Stimulated activated CD8-positive, alpha-beta memory T cell treated with anti-CD3 and anti-CD28 coated beads, Interleukin-7, amount 100 ng/mL, for 1 hour (primary cell): ENCODE results near the gene PDRG1.

Experiments used
- DNase-seq, 2 donors: peaks; one replicate each; pipeline ENCODE4 v3.0.0-alpha.2; 2020; ENCODE audit warnings: low read depth in 2 of 2

Gene PDRG1

GRCh38 chr20:31907046-31907445, 44.8 kb downstream of the PDRG1 start:
- no peak for DNase-seq

DNA sequence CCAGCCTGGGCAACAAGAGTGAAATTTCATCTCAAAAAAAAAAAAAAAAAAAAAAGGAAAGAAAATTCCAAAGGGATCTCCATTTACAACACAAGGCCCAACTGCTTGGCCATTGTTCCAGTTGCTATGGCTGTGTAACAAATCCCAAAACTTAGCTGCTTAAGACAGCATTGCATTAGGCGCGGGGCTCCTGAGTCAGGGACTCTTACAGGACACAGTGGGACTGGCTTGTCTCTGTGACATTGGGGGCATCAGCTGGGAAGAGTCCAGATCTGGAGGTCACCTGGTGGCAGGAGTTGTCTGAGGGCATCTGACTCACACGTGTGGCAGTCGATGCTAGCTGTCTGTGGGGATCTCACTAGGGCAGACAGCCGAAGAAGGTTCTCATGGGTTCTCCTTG, 45.8 kb downstream of the PDRG1 start:
- no peak for DNase-seq

DNA sequence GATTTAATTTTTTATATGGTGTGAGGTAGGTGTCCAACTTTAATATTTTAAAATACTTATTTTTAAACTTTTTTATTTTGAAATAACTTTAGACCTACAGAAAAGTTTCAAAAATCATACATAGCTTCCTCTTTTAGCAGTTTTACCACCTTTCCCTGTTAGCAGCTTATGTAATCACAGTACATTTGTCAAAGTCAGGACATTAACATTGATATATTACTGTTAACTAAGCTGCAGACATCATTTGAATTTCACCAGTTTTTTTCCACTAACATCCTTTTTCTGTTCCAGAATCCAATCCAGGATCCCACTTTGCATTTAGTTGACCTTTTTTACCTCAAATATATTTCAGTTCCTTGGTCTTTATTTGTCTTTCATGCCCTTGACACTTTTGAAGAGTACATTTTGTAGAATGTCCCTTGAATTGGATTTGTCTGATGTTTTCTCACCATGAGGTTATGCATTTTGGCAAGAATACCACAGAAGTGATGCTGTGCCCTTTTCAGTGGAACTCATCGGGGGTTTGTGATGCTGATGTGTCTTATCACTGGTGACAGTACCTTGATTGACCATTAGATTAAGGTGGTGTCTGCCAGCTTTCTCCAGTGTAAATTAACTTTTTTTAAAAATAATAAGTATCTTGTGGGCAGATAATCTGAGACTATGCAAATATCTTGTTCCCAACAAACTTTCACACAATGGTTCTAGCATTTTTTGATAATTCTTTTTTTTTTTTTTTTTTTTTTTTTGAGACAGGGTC, 48.0 kb downstream of the PDRG1 start:
- DNase-seq = no peak

GRCh38 chr20:31901615-31902014, 50.2 kb downstream of the PDRG1 start:
- DNase-seq = no peak

- no peak for DNase-seq
Measured at GRCh38 chr20:31897541-31897940, 54.3 kb downstream of the PDRG1 start.

- DNase-seq = no peak
Measured at GRCh38 chr20:31896049-31896448, 55.8 kb downstream of the PDRG1 start.

DNA sequence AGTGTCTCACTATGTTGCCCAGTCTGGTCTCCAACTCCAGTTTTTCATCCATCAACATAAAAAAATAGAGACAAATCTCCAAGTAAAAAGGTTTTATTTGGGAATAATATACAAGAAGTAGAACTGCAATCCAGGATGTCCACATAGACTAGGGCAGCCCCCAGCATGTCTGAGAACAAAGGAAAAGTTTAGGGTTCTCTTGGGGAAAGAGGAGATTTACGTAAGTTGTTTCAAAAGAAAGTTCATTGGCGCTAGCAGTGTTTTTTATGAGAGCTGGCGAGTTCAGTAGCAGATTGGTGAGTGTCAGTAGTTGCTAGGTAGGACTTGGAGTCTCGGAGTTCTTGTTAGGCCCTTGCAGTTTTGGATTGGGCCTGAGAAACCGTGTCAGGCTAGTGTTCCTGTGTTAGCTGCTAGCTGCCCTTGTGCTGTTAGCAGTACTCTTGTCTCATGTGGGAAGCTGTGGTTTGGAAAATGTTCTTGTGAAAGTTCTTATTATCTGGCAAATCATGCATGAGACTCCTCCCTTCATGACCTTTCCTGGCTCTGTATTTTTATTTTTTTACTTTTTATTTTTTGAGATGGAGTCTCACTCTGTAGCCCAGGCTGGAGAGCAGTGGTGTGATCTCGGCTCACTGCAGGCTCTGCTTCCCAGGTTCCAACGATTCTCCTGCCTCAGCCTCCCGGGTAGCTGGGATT, 56.7 kb downstream of the PDRG1 start:
- DNase-seq = no peak
